Kidney glomerular epithelial cell (primary cell): Measurements from ENCODE around the gene NRBF2.
"Not testable (repeated sequence)": the region's sequence is repeated elsewhere in the genome, so short reads cannot be mapped to it uniquely, and the experiment has no call there.

Experiments
- DNase-seq: peaks from one replicate; lab custom pipeline; 2025; lab: John Stamatoyannopoulos, UW

Gene NRBF2

GRCh38 chr10:63116452-63117072, 16.6 kb upstream of the NRBF2 start:
- no peak for DNase-seq

- no peak for DNase-seq
Observed at GRCh38 chr10:63119041-63119440, 14.1 kb upstream of the NRBF2 start.

GRCh38 chr10:63120554-63120953, 12.6 kb upstream of the NRBF2 start:
- DNase-seq = no peak

GRCh38 chr10:63123727-63124362, 9.3 kb upstream of the NRBF2 start:
- DNase-seq = no peak

GRCh38 chr10:63125459-63125858, 7.7 kb upstream of the NRBF2 start:
- no peak for DNase-seq

- no peak for DNase-seq
Observed at GRCh38 chr10:63128443-63128842, 4.7 kb upstream of the NRBF2 start.

- no peak for DNase-seq
Observed at GRCh38 chr10:63129888-63130287, 3.2 kb upstream of the NRBF2 start.

GRCh38 chr10:63132651-63133055, 475 bp upstream of the NRBF2 start:
- DNase-seq = no peak

GRCh38 chr10:63133821-63134557, 861 bp downstream of the NRBF2 start:
- DNase-seq = peak; percentile 21

GRCh38 chr10:63137306-63137705, 4.2 kb downstream of the NRBF2 start:
- DNase-seq = peak; percentile 7

GRCh38 chr10:63140077-63140476, 6.9 kb downstream of the NRBF2 start:
- no peak for DNase-seq

GRCh38 chr10:63142136-63142535, 9.0 kb downstream of the NRBF2 start:
- no peak for DNase-seq

GRCh38 chr10:63143987-63144386, 10.9 kb downstream of the NRBF2 start:
- no peak for DNase-seq

GRCh38 chr10:63145782-63146181, 12.7 kb downstream of the NRBF2 start:
- DNase-seq = no peak

- no peak for DNase-seq
Observed at GRCh38 chr10:63146503-63146902, 13.4 kb downstream of the NRBF2 start.

GRCh38 chr10:63150745-63151144, 17.6 kb downstream of the NRBF2 start:
- DNase-seq = no peak

- not testable (repeated sequence) for DNase-seq
Observed at GRCh38 chr10:63153868-63154545, 20.9 kb downstream of the NRBF2 start.

GRCh38 chr10:63154546-63155387, 21.6 kb downstream of the NRBF2 start:
- no peak for DNase-seq

GRCh38 chr10:63155388-63156020, 22.4 kb downstream of the NRBF2 start:
- DNase-seq = no peak

GRCh38 chr10:63156236-63156635, 23.1 kb downstream of the NRBF2 start:
- DNase-seq = no peak
